Panc1 (cell line): ENCODE measurements around the gene PLIN1. TPM values are rescaled to one million over a fixed set of nuclear protein-coding genes. Genes with fewer than 3 reads are reported as not detected.

Experiments
- ATAC-seq: fragments of 200-7000 bp; cut with Tn5 transposase; 2 replicates; pipeline ENCODE4 v1.9.1; 2020; ENCODE audit warnings: mild to moderate bottlenecking, moderate library complexity
- BruUV-seq: library from RNA; stranded (reverse); fragments of 400-500 nt; replicated peaks from 2 replicates; lab custom pipeline; 2021; lab: Mats Ljungman, UMichigan
- CTCF ChIA-PET: fragments of 300-600 bp; sonication (Branson Sonifier 250); formaldehyde crosslinking; loops from one replicate; lab custom pipeline; 2022; ENCODE audit warnings: antibody characterized with exemption; lab: Charles Lee
- POLR2A ChIA-PET: fragments of 300-600 bp; sonication (Branson Sonifier 250); formaldehyde crosslinking; loops from one replicate; lab custom pipeline; 2022; ENCODE audit warnings: antibody characterized with exemption; lab: Charles Lee
- DNase-seq: peaks from one replicate; pipeline ENCODE4 v3.0.0-alpha.2; 2010; ENCODE audit warnings: low read depth, low spot score
- H3K27ac ChIP-seq: 2 replicates; pipeline ENCODE4 v1.5.1; 2011; ENCODE audit warnings: mild to moderate bottlenecking, low read length, inconsistent platforms
- H3K27me3 ChIP-seq: fragments of 200-500 bp; sonication (Bioruptor generic); 2 replicates; pipeline ENCODE4 v1.6.0; 2014; ENCODE audit warnings: low read length, inconsistent platforms; ENCODE audit not compliant: control insufficient read depth, insufficient read depth
- H3K36me3 ChIP-seq: fragments of 200-500 bp; sonication (Bioruptor generic); 2 replicates; pipeline ENCODE4 v1.5.1; 2014; ENCODE audit warnings: inconsistent platforms, mild to moderate bottlenecking, low read length, moderate library complexity; ENCODE audit not compliant: control insufficient read depth, insufficient read depth
- H3K4me1 ChIP-seq: 2 replicates; pipeline ENCODE4 v1.5.1; 2011; ENCODE audit warnings: inconsistent platforms, mild to moderate bottlenecking, low read length, moderate library complexity; ENCODE audit not compliant: control insufficient read depth, insufficient read depth
- H3K4me3 ChIP-seq, 2 experiments: 2 replicates each; pipeline ENCODE4 v1.5.1; 2011 to 2012; ENCODE audit warnings: low read depth in 2 of 2, low read length in 2 of 2, mild to moderate bottlenecking in 2 of 2, inconsistent platforms in 1 of 2, moderate library complexity in 1 of 2
- H3K9me3 ChIP-seq: fragments of 200-500 bp; sonication (Bioruptor generic); 2 replicates; pipeline ENCODE4 v1.5.1; 2014; ENCODE audit warnings: low read depth, mild to moderate bottlenecking, inconsistent platforms, low read length, moderate library complexity; ENCODE audit not compliant: control insufficient read depth, insufficient read depth
- POLR2AphosphoS5 ChIP-seq: IDR thresholded peaks from 2 replicates; pipeline ENCODE4 v1.6.1; 2012; ENCODE audit warnings: mild to moderate bottlenecking, low read depth, low read length, moderate library complexity
- SIN3A ChIP-seq: IDR thresholded peaks from 2 replicates; pipeline ENCODE4 v1.6.1; 2012; ENCODE audit warnings: low read depth, mild to moderate bottlenecking, low read length, moderate library complexity, borderline replicate concordance; ENCODE audit not compliant: insufficient read depth
- TCF7L2 ChIP-seq: IDR thresholded peaks from 2 replicates; pipeline ENCODE4 v1.6.1; 2011; ENCODE audit warnings: mild to moderate bottlenecking, low read depth, low read length, inconsistent platforms
- in situ Hi-C: cut with HindIII; loops from 2 replicates; pipeline ENCODE4 v1.10.0; 2016; ENCODE audit warnings: low sequenced_read_pairs, low pct_unique_long_range_greater_than_20kb
- intact Hi-C: fragments of 100-400 bp; cut with micrococcal nuclease; formaldehyde crosslinking; loops from one replicate; pipeline ENCODE4 v1.10.0; 2022; ENCODE audit not compliant: unreplicated experiment
- total RNA-seq: library from RNA; stranded (reverse); gene quantifications from one replicate; pipeline ENCODE4 v1.2.1, GENCODE V29; 2021; ENCODE audit not compliant: unreplicated experiment
- TF ChIP-seq, protein P1 (sequence below): fragments of 450-650 bp; IDR thresholded peaks from 2 replicates; pipeline ENCODE4 v1.5.1; 2017; ENCODE audit warnings: mild to moderate bottlenecking
- TF ChIP-seq, protein P2 (sequence below), 2 experiments: IDR thresholded peaks; 2 replicates each; pipeline ENCODE4 v1.6.1; 2011 to 2012; ENCODE audit warnings: low read depth in 2 of 2, control low read depth in 1 of 2, low read length in 1 of 2, mild to moderate bottlenecking in 1 of 2, moderate library complexity in 1 of 2; ENCODE audit not compliant: insufficient read depth in 1 of 2

Gene PLIN1
- total RNA-seq, 1 experiment from 2014 or later, result 0.44 TPM

DNA sequence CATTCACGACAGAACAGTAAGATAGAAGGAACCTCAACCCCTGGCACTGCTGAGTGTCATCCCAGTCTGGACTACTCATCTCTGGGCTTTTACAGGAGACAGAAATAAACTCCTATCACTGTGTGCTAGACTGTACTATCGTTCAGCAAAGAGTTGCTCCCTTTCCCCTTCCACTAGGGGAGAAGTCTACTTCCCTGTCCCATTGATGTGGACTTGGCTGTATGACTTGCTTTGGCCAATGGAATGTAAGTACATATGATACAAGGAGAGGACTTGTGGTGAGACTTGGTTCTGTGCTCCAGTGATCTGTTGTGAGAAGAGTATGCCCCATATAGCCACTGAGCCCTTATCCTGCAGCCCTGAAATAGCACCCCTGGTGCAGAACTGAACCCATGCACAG is 18.6 kb downstream of the PLIN1 start:
- TF ChIP-seq, protein P1, sequence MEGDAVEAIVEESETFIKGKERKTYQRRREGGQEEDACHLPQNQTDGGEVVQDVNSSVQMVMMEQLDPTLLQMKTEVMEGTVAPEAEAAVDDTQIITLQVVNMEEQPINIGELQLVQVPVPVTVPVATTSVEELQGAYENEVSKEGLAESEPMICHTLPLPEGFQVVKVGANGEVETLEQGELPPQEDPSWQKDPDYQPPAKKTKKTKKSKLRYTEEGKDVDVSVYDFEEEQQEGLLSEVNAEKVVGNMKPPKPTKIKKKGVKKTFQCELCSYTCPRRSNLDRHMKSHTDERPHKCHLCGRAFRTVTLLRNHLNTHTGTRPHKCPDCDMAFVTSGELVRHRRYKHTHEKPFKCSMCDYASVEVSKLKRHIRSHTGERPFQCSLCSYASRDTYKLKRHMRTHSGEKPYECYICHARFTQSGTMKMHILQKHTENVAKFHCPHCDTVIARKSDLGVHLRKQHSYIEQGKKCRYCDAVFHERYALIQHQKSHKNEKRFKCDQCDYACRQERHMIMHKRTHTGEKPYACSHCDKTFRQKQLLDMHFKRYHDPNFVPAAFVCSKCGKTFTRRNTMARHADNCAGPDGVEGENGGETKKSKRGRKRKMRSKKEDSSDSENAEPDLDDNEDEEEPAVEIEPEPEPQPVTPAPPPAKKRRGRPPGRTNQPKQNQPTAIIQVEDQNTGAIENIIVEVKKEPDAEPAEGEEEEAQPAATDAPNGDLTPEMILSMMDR, result no peak
- TF ChIP-seq POLR2AphosphoS5 (no peak), SIN3A (no peak), TCF7L2 (no peak)
- TF ChIP-seq, protein P2, sequence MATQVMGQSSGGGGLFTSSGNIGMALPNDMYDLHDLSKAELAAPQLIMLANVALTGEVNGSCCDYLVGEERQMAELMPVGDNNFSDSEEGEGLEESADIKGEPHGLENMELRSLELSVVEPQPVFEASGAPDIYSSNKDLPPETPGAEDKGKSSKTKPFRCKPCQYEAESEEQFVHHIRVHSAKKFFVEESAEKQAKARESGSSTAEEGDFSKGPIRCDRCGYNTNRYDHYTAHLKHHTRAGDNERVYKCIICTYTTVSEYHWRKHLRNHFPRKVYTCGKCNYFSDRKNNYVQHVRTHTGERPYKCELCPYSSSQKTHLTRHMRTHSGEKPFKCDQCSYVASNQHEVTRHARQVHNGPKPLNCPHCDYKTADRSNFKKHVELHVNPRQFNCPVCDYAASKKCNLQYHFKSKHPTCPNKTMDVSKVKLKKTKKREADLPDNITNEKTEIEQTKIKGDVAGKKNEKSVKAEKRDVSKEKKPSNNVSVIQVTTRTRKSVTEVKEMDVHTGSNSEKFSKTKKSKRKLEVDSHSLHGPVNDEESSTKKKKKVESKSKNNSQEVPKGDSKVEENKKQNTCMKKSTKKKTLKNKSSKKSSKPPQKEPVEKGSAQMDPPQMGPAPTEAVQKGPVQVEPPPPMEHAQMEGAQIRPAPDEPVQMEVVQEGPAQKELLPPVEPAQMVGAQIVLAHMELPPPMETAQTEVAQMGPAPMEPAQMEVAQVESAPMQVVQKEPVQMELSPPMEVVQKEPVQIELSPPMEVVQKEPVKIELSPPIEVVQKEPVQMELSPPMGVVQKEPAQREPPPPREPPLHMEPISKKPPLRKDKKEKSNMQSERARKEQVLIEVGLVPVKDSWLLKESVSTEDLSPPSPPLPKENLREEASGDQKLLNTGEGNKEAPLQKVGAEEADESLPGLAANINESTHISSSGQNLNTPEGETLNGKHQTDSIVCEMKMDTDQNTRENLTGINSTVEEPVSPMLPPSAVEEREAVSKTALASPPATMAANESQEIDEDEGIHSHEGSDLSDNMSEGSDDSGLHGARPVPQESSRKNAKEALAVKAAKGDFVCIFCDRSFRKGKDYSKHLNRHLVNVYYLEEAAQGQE (IDR thresholded peaks at IDR 0.05; ENCODE audit: insufficient read depth in 1 of 2, low read depth in 2 of 2, low read length in 1 of 2), result no peak
- no peak for DNase-seq
- ChIA-PET CTCF (no interaction called here), POLR2A (no interaction called here)
- no peak overlapping the region for H3K4me3 ChIP-seq
- in situ Hi-C loops (no loop called here), intact Hi-C loops (no loop called here)
- H3K27me3 ChIP-seq, result no peaks in the 10 kb centered on the region; the same call in 1 of the 2 replicates
- ATAC-seq, result no peak
- H3K9me3 ChIP-seq, result no peaks in the 10 kb centered on the region
- H3K36me3 ChIP-seq, result no peaks in the 10 kb centered on the region
- H3K27ac ChIP-seq, result no peak overlapping the region
- no TSS peak for BruUV-seq
- peaks cover 5% of the 10 kb centered on the region for H3K4me1 ChIP-seq

DNA sequence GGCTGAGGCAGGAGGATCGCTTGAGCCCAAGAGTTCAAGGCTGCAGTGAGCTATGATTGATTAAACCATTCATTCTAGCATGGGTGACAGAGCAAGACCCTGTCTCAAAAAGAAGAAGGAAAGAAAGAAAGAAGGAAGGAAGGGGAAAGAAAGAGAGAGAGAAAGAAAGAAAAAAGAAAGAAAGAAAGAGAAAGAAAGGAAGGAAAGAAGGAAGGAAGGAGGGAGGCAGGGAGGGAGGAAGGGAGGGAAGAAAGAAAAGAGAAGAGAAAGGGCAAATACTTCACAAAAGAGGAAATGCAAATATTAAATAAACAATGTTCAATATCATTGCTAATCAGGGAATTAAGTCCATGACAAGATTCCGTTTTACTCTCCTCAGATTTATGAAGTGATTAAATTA is 19.9 kb downstream of the PLIN1 start:
- CTCF ChIA-PET, result interaction anchor here (0.6 kb wide), 1 partner anchor 114 kb away, joined by 3 read pairs; no protein-coding TSS in a partner anchor
- H3K27ac ChIP-seq, result no peak overlapping the region

More for the DNA sequence above, 19.9 kb downstream of the PLIN1 start:
- Histone ChIP-seq H3K27me3 (no peaks in the 10 kb centered on the region; the same call in 1 of the 2 replicates), H3K4me1 (no peaks in the 10 kb centered on the region; the same call in 1 of the 2 replicates), H3K9me3 (no peaks in the 10 kb centered on the region), H3K4me3 (no peak overlapping the region), H3K36me3 (no peaks in the 10 kb centered on the region)
- DNase-seq (no peak), ATAC-seq (no peak)
- intact Hi-C loops, result no loop called here
- POLR2A ChIA-PET, result no interaction called here
- in situ Hi-C loops, result no loop called here
- BruUV-seq, result no TSS peak
- TF ChIP-seq, protein P2 (IDR thresholded peaks at IDR 0.05; ENCODE audit: insufficient read depth in 1 of 2, low read depth in 2 of 2, low read length in 1 of 2), result no peak
- TF ChIP-seq POLR2AphosphoS5 (no peak), SIN3A (no peak), TCF7L2 (no peak)
